Peyer's patch (tissue), 4 donors: ENCODE results near the gene SLC1A5.

ENCODE experiments used
- POLR2A ChIP-seq, 2 donors: fragments of 450-650 bp; IDR thresholded peaks; one replicate each; pipeline ENCODE4 v1.5.1; 2017; ENCODE audit warnings: antibody characterized with exemption in 2 of 2, mild to moderate bottlenecking in 2 of 2, moderate library complexity in 2 of 2
- TF ChIP-seq, protein P1 (sequence below), 6 experiments: fragments of 450-650 bp in 4 of 6; fragments of 200-600 bp in 2 of 6; sonication (generic) in 1 of 6; IDR thresholded peaks; one replicate each; pipeline ENCODE4 v1.5.1; 2017 to 2019; ENCODE audit warnings: antibody characterized with exemption in 6 of 6, mild to moderate bottlenecking in 3 of 6, moderate library complexity in 1 of 6

DNA sequence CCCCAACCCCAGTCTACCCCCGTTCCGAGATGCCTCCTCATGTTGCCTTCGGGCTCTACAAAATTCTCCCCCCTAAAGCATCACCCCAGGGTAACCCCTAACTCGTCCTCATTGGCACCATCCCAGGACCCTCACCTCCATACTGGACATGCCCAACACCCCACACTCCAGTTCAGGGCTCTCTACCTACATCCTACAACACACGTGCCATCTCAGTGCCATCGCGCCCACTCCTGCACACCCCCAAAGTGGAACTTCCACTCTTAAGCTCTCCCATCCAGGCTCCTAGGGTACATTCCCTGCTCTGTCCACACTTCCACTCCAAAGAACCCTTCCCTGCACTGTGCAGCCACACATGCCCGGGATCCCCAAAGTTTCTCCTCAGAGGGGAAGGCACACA lies 43.4 kb downstream of the SLC1A5 start:
- TF ChIP-seq, protein P1, sequence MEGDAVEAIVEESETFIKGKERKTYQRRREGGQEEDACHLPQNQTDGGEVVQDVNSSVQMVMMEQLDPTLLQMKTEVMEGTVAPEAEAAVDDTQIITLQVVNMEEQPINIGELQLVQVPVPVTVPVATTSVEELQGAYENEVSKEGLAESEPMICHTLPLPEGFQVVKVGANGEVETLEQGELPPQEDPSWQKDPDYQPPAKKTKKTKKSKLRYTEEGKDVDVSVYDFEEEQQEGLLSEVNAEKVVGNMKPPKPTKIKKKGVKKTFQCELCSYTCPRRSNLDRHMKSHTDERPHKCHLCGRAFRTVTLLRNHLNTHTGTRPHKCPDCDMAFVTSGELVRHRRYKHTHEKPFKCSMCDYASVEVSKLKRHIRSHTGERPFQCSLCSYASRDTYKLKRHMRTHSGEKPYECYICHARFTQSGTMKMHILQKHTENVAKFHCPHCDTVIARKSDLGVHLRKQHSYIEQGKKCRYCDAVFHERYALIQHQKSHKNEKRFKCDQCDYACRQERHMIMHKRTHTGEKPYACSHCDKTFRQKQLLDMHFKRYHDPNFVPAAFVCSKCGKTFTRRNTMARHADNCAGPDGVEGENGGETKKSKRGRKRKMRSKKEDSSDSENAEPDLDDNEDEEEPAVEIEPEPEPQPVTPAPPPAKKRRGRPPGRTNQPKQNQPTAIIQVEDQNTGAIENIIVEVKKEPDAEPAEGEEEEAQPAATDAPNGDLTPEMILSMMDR (IDR thresholded peaks at IDR 0.05) = no peak
- TF ChIP-seq POLR2A (IDR thresholded peaks at IDR 0.05) = no peak
